ENCODE results near the gene SUN3.

The SUN3 gene

DNA sequence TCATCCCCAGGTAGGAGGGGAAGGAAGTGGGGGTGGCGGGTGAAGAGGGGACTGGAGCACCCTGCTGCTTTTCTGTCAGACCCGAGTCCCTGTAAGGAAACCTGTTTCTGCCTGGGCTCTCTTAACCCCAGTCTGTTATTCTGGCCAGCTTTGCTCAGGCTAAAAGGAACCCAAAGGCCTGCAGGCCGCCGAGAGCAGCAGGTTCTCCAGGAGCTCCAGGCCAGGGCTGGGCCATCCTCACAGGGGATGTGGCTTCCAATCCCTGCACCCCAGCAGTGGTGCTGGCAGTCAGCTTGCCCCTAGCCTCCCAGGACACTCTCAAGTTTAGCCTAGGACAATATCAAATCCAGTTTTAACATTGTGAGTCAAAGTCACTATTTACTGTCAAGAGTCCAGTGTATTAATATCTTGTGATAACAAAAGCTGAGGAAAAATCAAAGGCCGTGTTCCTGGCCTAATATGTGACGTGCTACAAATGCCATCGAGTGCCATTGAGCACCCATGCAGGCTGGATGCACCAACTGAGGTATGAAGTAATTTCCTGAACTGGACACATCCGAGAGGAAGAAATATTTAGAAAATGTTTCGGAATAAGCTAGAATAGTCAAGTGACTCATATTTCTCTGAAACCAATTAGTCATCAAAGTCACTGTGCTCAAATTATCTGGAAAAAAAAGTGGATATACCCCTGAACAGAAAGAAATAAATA is 87.6 kb downstream of the SUN3 start:
- peak; percentile 91 for DNase-seq (ENCODE audit: low read depth)
- TF ChIP-seq, protein P1, sequence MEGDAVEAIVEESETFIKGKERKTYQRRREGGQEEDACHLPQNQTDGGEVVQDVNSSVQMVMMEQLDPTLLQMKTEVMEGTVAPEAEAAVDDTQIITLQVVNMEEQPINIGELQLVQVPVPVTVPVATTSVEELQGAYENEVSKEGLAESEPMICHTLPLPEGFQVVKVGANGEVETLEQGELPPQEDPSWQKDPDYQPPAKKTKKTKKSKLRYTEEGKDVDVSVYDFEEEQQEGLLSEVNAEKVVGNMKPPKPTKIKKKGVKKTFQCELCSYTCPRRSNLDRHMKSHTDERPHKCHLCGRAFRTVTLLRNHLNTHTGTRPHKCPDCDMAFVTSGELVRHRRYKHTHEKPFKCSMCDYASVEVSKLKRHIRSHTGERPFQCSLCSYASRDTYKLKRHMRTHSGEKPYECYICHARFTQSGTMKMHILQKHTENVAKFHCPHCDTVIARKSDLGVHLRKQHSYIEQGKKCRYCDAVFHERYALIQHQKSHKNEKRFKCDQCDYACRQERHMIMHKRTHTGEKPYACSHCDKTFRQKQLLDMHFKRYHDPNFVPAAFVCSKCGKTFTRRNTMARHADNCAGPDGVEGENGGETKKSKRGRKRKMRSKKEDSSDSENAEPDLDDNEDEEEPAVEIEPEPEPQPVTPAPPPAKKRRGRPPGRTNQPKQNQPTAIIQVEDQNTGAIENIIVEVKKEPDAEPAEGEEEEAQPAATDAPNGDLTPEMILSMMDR (conservative IDR thresholded peaks at IDR 0.05; ENCODE audit: low read length), result no peak

DNA sequence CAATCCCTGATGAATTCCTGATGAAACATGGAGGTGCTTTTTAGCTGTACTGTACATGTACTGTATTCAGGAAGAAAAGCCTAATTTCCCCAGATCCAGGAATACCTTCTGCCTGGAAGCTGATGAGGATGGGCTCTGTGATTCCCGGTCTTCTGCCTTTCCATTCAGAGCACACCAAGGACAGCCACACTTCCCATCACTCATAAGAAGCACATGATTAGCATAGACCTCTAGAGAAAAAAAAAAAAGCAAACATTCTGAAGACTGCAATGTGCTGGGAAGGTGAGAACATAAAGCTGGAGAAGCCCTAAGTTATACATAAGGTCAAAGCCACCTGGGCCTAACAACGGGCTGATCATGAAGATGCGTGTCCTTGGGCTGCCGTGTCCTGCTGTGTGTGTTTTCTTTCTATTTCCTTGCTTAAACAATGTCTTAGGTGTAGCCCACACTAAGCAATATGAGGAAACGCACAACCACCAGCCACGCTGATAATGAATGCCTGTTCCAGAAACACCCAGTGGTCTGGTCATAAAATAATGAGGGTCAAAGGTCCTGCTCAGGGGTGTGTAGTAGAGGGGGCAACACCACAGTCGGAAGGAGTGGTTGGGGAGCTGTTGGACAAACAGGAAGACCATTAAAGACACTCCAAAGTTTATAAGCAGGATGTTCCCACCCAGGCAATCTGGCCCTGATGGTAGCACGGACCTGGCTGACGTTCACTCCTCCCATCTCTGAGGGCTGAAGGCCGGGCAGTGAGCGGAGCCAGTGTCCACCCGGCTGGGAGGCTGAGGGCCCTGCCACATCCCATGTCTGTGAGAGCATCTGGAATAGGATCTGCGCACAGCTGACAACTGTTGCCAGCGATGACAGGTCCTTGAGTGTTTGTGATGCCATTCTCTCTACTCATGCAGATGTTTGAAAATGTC is 88.6 kb downstream of the SUN3 start:
- TF ChIP-seq, protein P1 (conservative IDR thresholded peaks at IDR 0.05; ENCODE audit: low read length), result no peak
- DNase-seq (ENCODE audit: low read depth), result peak; percentile 97
- no peak overlapping the region for H3K4me3 ChIP-seq (ENCODE audit: low read length)

More for the DNA sequence above, 87.6 kb downstream of the SUN3 start:
- H3K4me3 ChIP-seq (ENCODE audit: low read length), result peak overlapping the region; percentile 33

DNA sequence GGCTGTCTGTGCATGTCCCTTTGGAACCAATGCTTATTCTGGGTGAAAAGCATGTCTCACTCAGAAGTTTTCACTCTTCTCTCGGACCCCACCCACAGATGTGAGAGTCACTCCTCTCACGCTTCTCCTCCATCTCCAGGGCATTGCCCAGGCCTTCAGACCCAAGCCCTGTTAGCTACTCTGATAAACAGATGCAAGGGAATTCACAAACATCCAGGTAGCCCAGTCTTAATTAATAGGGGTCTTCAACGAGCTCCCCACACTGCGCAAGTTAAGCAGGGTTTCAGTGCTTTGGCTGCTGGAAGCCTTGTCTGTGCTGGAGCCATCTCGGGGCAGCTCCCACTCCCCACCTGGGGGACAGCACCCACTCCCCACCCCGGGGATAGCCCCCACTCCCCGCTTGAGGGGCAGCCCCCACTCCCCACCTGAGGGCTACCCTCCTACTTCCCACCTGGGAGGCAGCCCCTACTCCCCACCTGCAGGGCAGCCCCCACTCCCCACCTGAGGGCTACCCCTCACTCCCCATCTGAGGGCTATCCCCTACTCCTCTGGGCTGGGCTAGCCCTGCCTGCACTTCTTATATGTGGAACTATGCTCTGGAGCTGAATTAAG is 89.4 kb downstream of the SUN3 start:
- H3K4me3 ChIP-seq (ENCODE audit: low read length), result no peak overlapping the region
- no peak for DNase-seq (ENCODE audit: low read depth)
- TF ChIP-seq, protein P1 (conservative IDR thresholded peaks at IDR 0.05; ENCODE audit: low read length), result no peak

DNA sequence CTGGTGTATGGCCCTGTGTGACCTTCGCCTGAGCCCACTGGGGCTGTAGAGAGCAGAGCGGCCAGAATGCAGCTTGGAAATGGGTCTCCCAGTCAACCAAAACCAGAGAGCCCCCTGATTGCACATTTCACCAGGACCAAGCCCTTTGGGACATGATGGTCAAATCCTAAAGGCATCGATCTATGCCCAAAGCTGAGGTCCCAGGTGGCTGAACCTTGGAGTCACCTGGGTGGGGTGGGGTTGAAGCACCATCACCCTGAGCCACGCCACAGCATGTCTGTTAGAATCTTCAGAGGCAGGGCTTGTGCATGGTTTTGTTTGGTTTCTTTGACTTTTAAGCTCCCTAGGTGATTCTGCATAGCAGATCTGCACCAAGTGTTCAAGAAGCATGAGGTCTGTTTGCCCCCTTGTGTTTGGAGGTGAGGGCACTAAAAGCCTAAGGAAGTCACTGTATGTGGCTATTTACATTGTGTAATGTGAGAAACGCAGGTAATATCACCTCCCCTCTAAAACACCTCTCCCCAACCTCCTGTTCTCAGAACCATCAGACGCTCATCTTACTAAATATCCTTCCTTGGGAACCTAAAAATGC is 90.2 kb downstream of the SUN3 start:
- H3K4me3 ChIP-seq (ENCODE audit: low read length), result no peak overlapping the region
- TF ChIP-seq, protein P1 (conservative IDR thresholded peaks at IDR 0.05; ENCODE audit: low read length), result no peak
- no peak for DNase-seq (ENCODE audit: low read depth)

DNA sequence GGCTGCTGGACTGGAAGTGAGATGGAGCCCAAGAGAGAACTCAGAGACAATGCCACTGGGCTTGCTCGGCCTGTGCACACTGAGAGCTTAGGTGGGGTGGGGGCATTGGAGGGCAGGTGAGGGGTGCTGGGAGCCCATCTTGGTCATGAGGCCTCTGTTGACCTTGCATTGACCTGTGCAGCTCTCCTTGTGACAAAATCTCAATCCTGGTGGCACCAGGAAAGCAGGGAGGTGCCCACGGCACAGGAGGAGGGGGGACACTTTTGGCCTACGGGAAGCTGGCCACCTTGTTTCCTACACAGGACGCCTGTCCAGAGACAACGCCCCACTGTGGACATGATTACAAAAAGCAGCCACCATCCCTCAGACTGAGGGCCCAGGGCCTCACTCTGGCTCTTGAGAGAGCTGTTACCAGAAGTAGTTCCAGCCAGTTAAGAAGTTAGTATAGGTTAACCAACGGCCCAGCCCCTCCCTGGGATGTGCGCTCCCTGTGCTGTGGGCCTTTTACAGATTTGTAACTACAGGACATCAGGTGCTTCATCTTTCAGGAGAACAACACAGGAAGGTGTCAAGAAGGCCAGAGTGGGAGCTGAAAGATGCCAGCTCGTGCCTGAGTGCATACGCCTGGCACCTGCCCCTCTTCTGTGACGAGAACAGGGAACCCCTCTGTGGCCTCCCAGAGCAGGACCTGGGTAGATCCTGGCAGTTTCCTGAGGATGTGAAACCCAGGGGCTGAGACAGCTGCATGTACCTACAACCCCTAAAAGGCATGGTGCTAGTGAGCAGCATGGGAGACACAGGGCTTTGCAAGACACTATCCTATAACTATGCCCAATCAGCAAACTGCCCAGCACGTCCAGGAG is 91.0 kb downstream of the SUN3 start:
- TF ChIP-seq, protein P1 (conservative IDR thresholded peaks at IDR 0.05; ENCODE audit: low read length), result no peak
- H3K4me3 ChIP-seq (ENCODE audit: low read length), result no peak overlapping the region
- DNase-seq (ENCODE audit: low read depth), result no peak
